ENCODE measurements around the gene KIF26B. TPM values are rescaled to one million over a fixed set of nuclear protein-coding genes. Genes with fewer than 3 reads are reported as not detected.

The KIF26B gene
- total and polyA plus RNA-seq, 2 experiments from 2014 or later: 2.5 to 8.0 TPM

GRCh38 chr1:245388687-245389086 is 233.9 kb downstream of the KIF26B start:
- Histone ChIP-seq H3K9me3 (ENCODE audit: low read depth) (no peaks in the 10 kb centered on the region), H2AFZ (0 out of 2 replicates have a peak overlapping the region, but pooled peaks have one; percentile 11), H3K36me3 (ENCODE audit: low read depth) (no peaks in the 10 kb centered on the region), H3F3A (ENCODE audit: insufficient read depth) (no peaks in the 10 kb centered on the region), H3K4me3 (0 out of 2 replicates have a peak overlapping the region, but pooled peaks have one; percentile 5), H3K4me2 (ENCODE audit: unreplicated experiment) (no peak overlapping the region), H3K9me2 (ENCODE audit: insufficient read depth) (no peaks in the 10 kb centered on the region), H3K9ac (no peak overlapping the region), H3K27me3 (replicated peaks; ENCODE audit: insufficient read depth) (no peaks in the 10 kb centered on the region), H3K4me1 (ENCODE audit: insufficient read depth) (no peaks in the 10 kb centered on the region), H4K20me1 (ENCODE audit: insufficient read depth) (no peaks in the 10 kb centered on the region), H3K79me2 (ENCODE audit: insufficient read depth) (no peaks in the 10 kb centered on the region), H3K27ac (no peak overlapping the region)
- in situ Hi-C loops (cut with MboI): no loop called here
- no peak for TF ChIP-seq EZH2 (IDR thresholded peaks at IDR 0.05; ENCODE audit: insufficient read depth, poor library complexity, severe bottlenecking)
- no peak for TF ChIP-seq EZH2phosphoT487 (IDR thresholded peaks at IDR 0.05; ENCODE audit: insufficient read depth, low read depth)
- no peak for DNase-seq
- WGBS, 2 experiments (ENCODE audit: low coverage in 1 of 2, low lambda C conversion rate in 2 of 2, missing lambda C conversion rate in 2 of 2): 53 to 56% methylated on average over 3 of the region's 3 CpGs

GRCh38 chr1:245389873-245390272 is 235.1 kb downstream of the KIF26B start:
- H2AFZ ChIP-seq: no peak overlapping the region
- H3K27ac ChIP-seq: no peak overlapping the region
- no peaks in the 10 kb centered on the region for H3F3A ChIP-seq (ENCODE audit: insufficient read depth)
- 82 to 84% methylated on average over 7 of the region's 7 CpGs for WGBS, 2 experiments (ENCODE audit: low coverage in 1 of 2, low lambda C conversion rate in 2 of 2, missing lambda C conversion rate in 2 of 2)
- in situ Hi-C loops (cut with MboI): no loop called here
- DNase-seq: peak; percentile 27
- no peaks in the 10 kb centered on the region for H3K9me3 ChIP-seq (ENCODE audit: low read depth)
- H4K20me1 ChIP-seq (ENCODE audit: insufficient read depth): no peaks in the 10 kb centered on the region
- no peaks in the 10 kb centered on the region for H3K9me2 ChIP-seq (ENCODE audit: insufficient read depth)
- H3K4me1 ChIP-seq (ENCODE audit: insufficient read depth): no peaks in the 10 kb centered on the region
- no peak overlapping the region for H3K9ac ChIP-seq
- no peaks in the 10 kb centered on the region for H3K36me3 ChIP-seq (ENCODE audit: low read depth)
- no peaks in the 10 kb centered on the region for H3K79me2 ChIP-seq (ENCODE audit: insufficient read depth)
- H3K4me2 ChIP-seq (ENCODE audit: unreplicated experiment): no peak overlapping the region
- TF ChIP-seq EZH2 (IDR thresholded peaks at IDR 0.05; ENCODE audit: insufficient read depth, poor library complexity, severe bottlenecking): no peak
- TF ChIP-seq EZH2phosphoT487 (IDR thresholded peaks at IDR 0.05; ENCODE audit: insufficient read depth, low read depth): no peak
- no peak overlapping the region for H3K4me3 ChIP-seq
- no peaks in the 10 kb centered on the region for H3K27me3 ChIP-seq (replicated peaks; ENCODE audit: insufficient read depth)

GRCh38 chr1:245390975-245391374 is 236.2 kb downstream of the KIF26B start:
- Histone ChIP-seq H3K9me2 (ENCODE audit: insufficient read depth) (no peaks in the 10 kb centered on the region), H3F3A (ENCODE audit: insufficient read depth) (no peaks in the 10 kb centered on the region), H3K4me2 (ENCODE audit: unreplicated experiment) (no peak overlapping the region), H4K20me1 (ENCODE audit: insufficient read depth) (no peaks in the 10 kb centered on the region), H3K27me3 (replicated peaks; ENCODE audit: insufficient read depth) (no peaks in the 10 kb centered on the region), H3K9me3 (ENCODE audit: low read depth) (no peaks in the 10 kb centered on the region), H3K36me3 (ENCODE audit: low read depth) (no peaks in the 10 kb centered on the region), H3K79me2 (ENCODE audit: insufficient read depth) (no peaks in the 10 kb centered on the region), H3K27ac (no peak overlapping the region), H3K4me1 (ENCODE audit: insufficient read depth) (peaks cover 5% of the 10 kb centered on the region), H3K9ac (no peak overlapping the region), H2AFZ (no peak overlapping the region), H3K4me3 (no peak overlapping the region)
- 53 to 62% methylated on average over 1 of the region's 1 CpG for WGBS, 2 experiments (ENCODE audit: low coverage in 1 of 2, low lambda C conversion rate in 2 of 2, missing lambda C conversion rate in 2 of 2)
- in situ Hi-C loops (cut with MboI): no loop called here
- DNase-seq: no peak
- TF ChIP-seq EZH2 (IDR thresholded peaks at IDR 0.05; ENCODE audit: insufficient read depth, poor library complexity, severe bottlenecking) (no peak), EZH2phosphoT487 (IDR thresholded peaks at IDR 0.05; ENCODE audit: insufficient read depth, low read depth) (no peak)

GRCh38 chr1:245393694-245394093 is 238.9 kb downstream of the KIF26B start:
- Histone ChIP-seq H3K27me3 (replicated peaks; ENCODE audit: insufficient read depth) (no peaks in the 10 kb centered on the region), H3K4me1 (ENCODE audit: insufficient read depth) (peaks cover 14% of the 10 kb centered on the region), H3K79me2 (ENCODE audit: insufficient read depth) (no peaks in the 10 kb centered on the region), H4K20me1 (ENCODE audit: insufficient read depth) (no peaks in the 10 kb centered on the region), H3K9me2 (ENCODE audit: insufficient read depth) (no peaks in the 10 kb centered on the region), H3F3A (ENCODE audit: insufficient read depth) (no peaks in the 10 kb centered on the region), H3K9ac (no peak overlapping the region), H3K27ac (no peak overlapping the region), H3K4me2 (ENCODE audit: unreplicated experiment) (no peak overlapping the region), H3K36me3 (ENCODE audit: low read depth) (no peaks in the 10 kb centered on the region), H3K9me3 (ENCODE audit: low read depth) (no peaks in the 10 kb centered on the region), H2AFZ (0 out of 2 replicates have a peak overlapping the region, but pooled peaks have one; percentile 24), H3K4me3 (no peak overlapping the region)
- 34 to 49% methylated on average over 3 of the region's 3 CpGs for WGBS, 2 experiments (ENCODE audit: low coverage in 1 of 2, low lambda C conversion rate in 2 of 2, missing lambda C conversion rate in 2 of 2)
- in situ Hi-C loops (cut with MboI): no loop called here
- no peak for TF ChIP-seq EZH2 (IDR thresholded peaks at IDR 0.05; ENCODE audit: insufficient read depth, poor library complexity, severe bottlenecking)
- DNase-seq: no peak

GRCh38 chr1:245395680-245396079 is 240.9 kb downstream of the KIF26B start:
- H3K4me1 ChIP-seq (ENCODE audit: insufficient read depth): peaks cover 14% of the 10 kb centered on the region
- H3K9me3 ChIP-seq (ENCODE audit: low read depth): no peaks in the 10 kb centered on the region
- H3K27me3 ChIP-seq (replicated peaks; ENCODE audit: insufficient read depth): no peaks in the 10 kb centered on the region
- no peak overlapping the region for H3K4me3 ChIP-seq
- TF ChIP-seq EZH2 (IDR thresholded peaks at IDR 0.05; ENCODE audit: insufficient read depth, poor library complexity, severe bottlenecking) (no peak), EZH2phosphoT487 (IDR thresholded peaks at IDR 0.05; ENCODE audit: insufficient read depth, low read depth) (no peak)
- 16 to 42% methylated on average over 4 of the region's 4 CpGs for WGBS, 2 experiments (ENCODE audit: low coverage in 1 of 2, low lambda C conversion rate in 2 of 2, missing lambda C conversion rate in 2 of 2)
- H4K20me1 ChIP-seq (ENCODE audit: insufficient read depth): no peaks in the 10 kb centered on the region
- peak overlapping the region; percentile 5; the same call in 1 of the 2 replicates for H3K9ac ChIP-seq
- H3K9me2 ChIP-seq (ENCODE audit: insufficient read depth): no peaks in the 10 kb centered on the region
- no peaks in the 10 kb centered on the region for H3K36me3 ChIP-seq (ENCODE audit: low read depth)
- no peak overlapping the region for H3K4me2 ChIP-seq (ENCODE audit: unreplicated experiment)
- no peak overlapping the region for H3K27ac ChIP-seq
- peak; percentile 18 for DNase-seq
- H3F3A ChIP-seq (ENCODE audit: insufficient read depth): no peaks in the 10 kb centered on the region
- peak overlapping the region; percentile 59 for H2AFZ ChIP-seq
- no peaks in the 10 kb centered on the region for H3K79me2 ChIP-seq (ENCODE audit: insufficient read depth)
- in situ Hi-C loops (cut with MboI): no loop called here

Data from GM23248 (cell line).